H9 (cell line): ENCODE data around the gene MAPKAPK2. TPM values are rescaled to one million over a fixed set of nuclear protein-coding genes. Genes with fewer than 3 reads are reported as not detected.

Source experiments
- DNase-seq: peaks from one replicate; pipeline ENCODE4 v3.0.0-alpha.2; 2017
- H2AFZ ChIP-seq: one replicate; pipeline ENCODE4 v1.6.1; 2013; ENCODE audit warnings: mild to moderate bottlenecking, low read length, control low read depth, moderate library complexity
- H2AK5ac ChIP-seq: 2 replicates; pipeline ENCODE4 v1.6.1; 2013; ENCODE audit warnings: low read length, control low read depth, mixed read lengths; ENCODE audit not compliant: insufficient read length
- H2BK120ac ChIP-seq: one replicate; pipeline ENCODE4 v1.6.1; 2013; ENCODE audit warnings: low read depth, mild to moderate bottlenecking, low read length, control low read depth, inconsistent platforms; ENCODE audit not compliant: poor library complexity, severe bottlenecking
- H2BK12ac ChIP-seq: 2 replicates; pipeline ENCODE4 v1.6.1; 2013; ENCODE audit warnings: low read length, control low read depth, mixed read lengths, low read depth; ENCODE audit not compliant: insufficient read length
- H2BK15ac ChIP-seq: 2 replicates; pipeline ENCODE4 v1.6.1; 2013; ENCODE audit warnings: low read depth, low read length, control low read depth
- H2BK20ac ChIP-seq: one replicate; pipeline ENCODE4 v1.6.1; 2013; ENCODE audit warnings: low read depth, mild to moderate bottlenecking, low read length, control low read depth, inconsistent platforms; ENCODE audit not compliant: poor library complexity, severe bottlenecking
- H2BK5ac ChIP-seq: 2 replicates; pipeline ENCODE4 v1.6.1; 2013; ENCODE audit warnings: low read length, control low read depth, mixed read lengths; ENCODE audit not compliant: insufficient read length
- H3K14ac ChIP-seq: 2 replicates; pipeline ENCODE4 v1.6.1; 2013; ENCODE audit warnings: low read length, control low read depth; ENCODE audit not compliant: insufficient read depth
- H3K18ac ChIP-seq: 2 replicates; pipeline ENCODE4 v1.6.1; 2013; ENCODE audit warnings: low read depth, mild to moderate bottlenecking, mixed read lengths, low read length, control low read depth; ENCODE audit not compliant: insufficient read length
- H3K23ac ChIP-seq: 2 replicates; pipeline ENCODE4 v1.6.1; 2013; ENCODE audit warnings: low read length, control low read depth, mixed read lengths, low read depth; ENCODE audit not compliant: insufficient read length
- H3K23me2 ChIP-seq: 2 replicates; pipeline ENCODE4 v1.6.1; 2013; ENCODE audit warnings: low read depth, mild to moderate bottlenecking, mixed read lengths, low read length, control low read depth; ENCODE audit not compliant: insufficient read length, poor library complexity, severe bottlenecking
- H3K27ac ChIP-seq: 2 replicates; pipeline ENCODE4 v1.5.1; 2013; ENCODE audit warnings: low read length, control low read depth, mixed read lengths, low read depth; ENCODE audit not compliant: insufficient read length
- H3K27me3 ChIP-seq: 2 replicates; pipeline ENCODE4 v1.6.1; 2013; ENCODE audit warnings: low read length, control low read depth, inconsistent platforms; ENCODE audit not compliant: insufficient read depth
- H3K4ac ChIP-seq: 2 replicates; pipeline ENCODE4 v1.6.1; 2013; ENCODE audit warnings: low read depth, mild to moderate bottlenecking, control low read depth, inconsistent platforms, low read length, moderate library complexity
- H3K4me1 ChIP-seq: 2 replicates; pipeline ENCODE4 v1.6.1; 2013; ENCODE audit warnings: low read length, control low read depth, inconsistent platforms; ENCODE audit not compliant: insufficient read depth
- H3K4me2 ChIP-seq: 2 replicates; pipeline ENCODE4 v1.6.1; 2013; ENCODE audit warnings: low read length, control low read depth, mixed read lengths; ENCODE audit not compliant: insufficient read length, insufficient read depth
- H3K56ac ChIP-seq: 2 replicates; pipeline ENCODE4 v1.6.1; 2013; ENCODE audit warnings: low read depth, mild to moderate bottlenecking, mixed read lengths, low read length, control low read depth; ENCODE audit not compliant: insufficient read length
- H3K79me1 ChIP-seq: 2 replicates; pipeline ENCODE4 v1.6.1; 2013; ENCODE audit warnings: low read depth, mild to moderate bottlenecking, moderate library complexity, low read length, control low read depth, inconsistent platforms; ENCODE audit not compliant: insufficient read depth, poor library complexity, severe bottlenecking
- H3K79me2 ChIP-seq: 2 replicates; pipeline ENCODE4 v1.6.1; 2013; ENCODE audit warnings: low read length, control low read depth, inconsistent platforms; ENCODE audit not compliant: insufficient read depth
- H3K9ac ChIP-seq: 2 replicates; pipeline ENCODE4 v1.6.1; 2013; ENCODE audit warnings: low read length, control low read depth, mixed read lengths; ENCODE audit not compliant: insufficient read length; ENCODE audit errors: extremely low read depth
- H3K9me3 ChIP-seq: one replicate; pipeline ENCODE4 v1.6.1; 2013; ENCODE audit warnings: low read depth, low read length, inconsistent platforms; ENCODE audit not compliant: control insufficient read depth
- H3T11ph ChIP-seq: one replicate; pipeline ENCODE4 v1.6.1; 2013; ENCODE audit warnings: mild to moderate bottlenecking, low read length, control low read depth, inconsistent platforms
- H4K20me1 ChIP-seq: one replicate; pipeline ENCODE4 v1.6.1; 2013; ENCODE audit not compliant: control insufficient read depth, insufficient read length, insufficient read depth
- H4K5ac ChIP-seq: 2 replicates; pipeline ENCODE4 v1.6.1; 2013; ENCODE audit warnings: low read depth, mild to moderate bottlenecking, mixed read lengths, low read length, control low read depth; ENCODE audit not compliant: insufficient read length
- H4K8ac ChIP-seq: replicated peaks from 2 replicates; pipeline ENCODE4 v1.6.1; 2013; ENCODE audit warnings: low read length, control low read depth, mixed read lengths, low read depth; ENCODE audit not compliant: insufficient read length
- H4K91ac ChIP-seq: 2 replicates; pipeline ENCODE4 v1.6.1; 2013; ENCODE audit warnings: low read depth, mild to moderate bottlenecking, moderate library complexity, mixed read lengths, low read length, control low read depth; ENCODE audit not compliant: insufficient read length
- H3K27ac Mint-ChIP-seq, 3 experiments: 2 replicates in 2 of 3; 3 replicates in 1 of 3; pipeline ENCODE4 v1.8.0; 2020 to 2021; ENCODE audit warnings: mixed read lengths in 3 of 3, mild to moderate bottlenecking in 1 of 3, moderate library complexity in 1 of 3
- H3K27me3 Mint-ChIP-seq: 2 replicates; pipeline ENCODE4 v1.8.0; 2021; ENCODE audit warnings: low read depth, mild to moderate bottlenecking, moderate library complexity, mixed read lengths
- H3K36me3 Mint-ChIP-seq, 3 experiments: 2 replicates in 2 of 3; 3 replicates in 1 of 3; pipeline ENCODE4 v1.8.0; 2020 to 2021; ENCODE audit warnings: low read depth in 3 of 3, mixed read lengths in 3 of 3; ENCODE audit not compliant: insufficient read depth in 1 of 3
- H3K4me1 Mint-ChIP-seq, 2 experiments: 2 replicates each; pipeline ENCODE4 v1.8.0; 2020; ENCODE audit warnings: mixed read lengths in 2 of 2
- H3K4me3 Mint-ChIP-seq, 2 experiments: 2 replicates in 1 of 2; 3 replicates in 1 of 2; pipeline ENCODE4 v1.8.0; 2020 to 2021; ENCODE audit warnings: mild to moderate bottlenecking in 2 of 2, mixed read lengths in 2 of 2, moderate library complexity in 1 of 2
- H3K9me3 Mint-ChIP-seq, 2 experiments: 2 replicates in 1 of 2; 3 replicates in 1 of 2; pipeline ENCODE4 v1.8.0; 2020; ENCODE audit warnings: mild to moderate bottlenecking in 2 of 2, mixed read lengths in 2 of 2, moderate library complexity in 1 of 2
- WGBS: extraction: QIAGEN DNeasy Blood & Tissue Kit; methylation state at CpG from one replicate; pipeline ENCODE4 v1.1.7; 2013; ENCODE audit warnings: missing lambda C conversion rate, low lambda C conversion rate, mixed read lengths; ENCODE audit not compliant: insufficient read length; ENCODE audit errors: extremely low coverage; 5-methylcytosine and 5-hydroxymethylcytosine counted together
- total RNA-seq: library from RNA; stranded (reverse); gene quantifications from 2 replicates; pipeline ENCODE4 v1.2.1, GENCODE V29; 2021
- TF ChIP-seq, protein P1 (sequence below): fragments of 200-600 bp; sonication (generic); conservative IDR thresholded peaks from 3 replicates; pipeline ENCODE4 v1.8.0; 2021; ENCODE audit warnings: antibody characterized with exemption, mild to moderate bottlenecking

Gene MAPKAPK2
- total RNA-seq, 1 experiment from 2014 or later, result 50.1 TPM

DNA sequence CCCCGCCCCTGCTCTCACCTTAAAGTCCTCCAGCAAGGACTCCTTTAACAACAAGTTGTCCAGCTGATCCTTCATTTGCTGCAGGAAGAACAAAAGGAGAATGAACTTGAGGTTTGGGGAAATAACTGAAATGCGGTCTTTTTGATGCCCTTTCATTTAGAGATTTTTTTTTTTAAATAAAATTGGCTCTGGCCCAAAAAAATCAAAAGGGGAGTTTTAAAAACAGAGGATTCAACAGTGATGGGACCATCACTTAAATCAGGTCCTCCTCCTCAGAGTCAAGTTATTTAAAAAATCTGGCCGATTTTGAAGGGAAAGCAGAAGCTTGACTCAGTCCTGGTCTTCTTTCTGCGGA is 86.6 kb downstream of the MAPKAPK2 start:
- H3K4me1 Mint-ChIP-seq, result peaks cover 23 to 32% of the 10 kb centered on the region in 2 experiments
- Histone ChIP-seq H3K79me1 (no peaks in the 10 kb centered on the region), H3K18ac (no peak overlapping the region), H2AFZ (no peak overlapping the region), H3K79me2 (no peaks in the 10 kb centered on the region), H4K8ac (no peak overlapping the region), H2BK120ac (no peak overlapping the region), H3K23ac (no peak overlapping the region), H3K4me2 (no peak overlapping the region), H4K5ac (no peak overlapping the region), H3T11ph (no peak overlapping the region), H4K91ac (no peak overlapping the region), H2AK5ac (no peak overlapping the region), H4K20me1 (no peaks in the 10 kb centered on the region), H3K27ac (no peak overlapping the region), H3K23me2 (no peaks in the 10 kb centered on the region), H2BK5ac (no peak overlapping the region), H3K56ac (no peak overlapping the region), H2BK20ac (no peak overlapping the region), H3K4me1 (peaks cover 3% of the 10 kb centered on the region; the same call in 1 of the 2 replicates), H3K4ac (no peak overlapping the region), H2BK15ac (no peak overlapping the region), H2BK12ac (no peak overlapping the region), H3K9me3 (no peaks in the 10 kb centered on the region), H3K9ac (no peak overlapping the region), H3K27me3 (no peaks in the 10 kb centered on the region), H3K14ac (no peak overlapping the region)
- WGBS, result no CpG with 5 or more reads among the region's 4 CpGs
- peaks cover 13% of the 10 kb centered on the region for H3K27me3 Mint-ChIP-seq
- H3K4me3 Mint-ChIP-seq, result no peak overlapping the region
- no peaks in the 10 kb centered on the region for H3K36me3 Mint-ChIP-seq
- H3K27ac Mint-ChIP-seq, result no peak overlapping the region
- no peak for DNase-seq
- no peaks in the 10 kb centered on the region for H3K9me3 Mint-ChIP-seq
- TF ChIP-seq, protein P1, sequence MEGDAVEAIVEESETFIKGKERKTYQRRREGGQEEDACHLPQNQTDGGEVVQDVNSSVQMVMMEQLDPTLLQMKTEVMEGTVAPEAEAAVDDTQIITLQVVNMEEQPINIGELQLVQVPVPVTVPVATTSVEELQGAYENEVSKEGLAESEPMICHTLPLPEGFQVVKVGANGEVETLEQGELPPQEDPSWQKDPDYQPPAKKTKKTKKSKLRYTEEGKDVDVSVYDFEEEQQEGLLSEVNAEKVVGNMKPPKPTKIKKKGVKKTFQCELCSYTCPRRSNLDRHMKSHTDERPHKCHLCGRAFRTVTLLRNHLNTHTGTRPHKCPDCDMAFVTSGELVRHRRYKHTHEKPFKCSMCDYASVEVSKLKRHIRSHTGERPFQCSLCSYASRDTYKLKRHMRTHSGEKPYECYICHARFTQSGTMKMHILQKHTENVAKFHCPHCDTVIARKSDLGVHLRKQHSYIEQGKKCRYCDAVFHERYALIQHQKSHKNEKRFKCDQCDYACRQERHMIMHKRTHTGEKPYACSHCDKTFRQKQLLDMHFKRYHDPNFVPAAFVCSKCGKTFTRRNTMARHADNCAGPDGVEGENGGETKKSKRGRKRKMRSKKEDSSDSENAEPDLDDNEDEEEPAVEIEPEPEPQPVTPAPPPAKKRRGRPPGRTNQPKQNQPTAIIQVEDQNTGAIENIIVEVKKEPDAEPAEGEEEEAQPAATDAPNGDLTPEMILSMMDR, result no peak
